A673 (cell line): Measurements from ENCODE around the gene PPP2R1A.

Experiments
- EZH2 ChIP-seq: fragments of 200-600 bp; sonication (generic); IDR thresholded peaks from 2 replicates; pipeline ENCODE4 v1.6.1; 2017; ENCODE audit warnings: borderline replicate concordance, low read depth, mild to moderate bottlenecking, mixed read lengths, antibody characterized with exemption, low read length; ENCODE audit not compliant: poor library complexity, severe bottlenecking
- TF ChIP-seq, protein P1 (sequence below): fragments of 300-800, 200-600 bp; sonication (generic); conservative IDR thresholded peaks from 2 replicates; pipeline ENCODE4 v1.5.1; 2017; ENCODE audit warnings: low read depth, mild to moderate bottlenecking, antibody characterized with exemption, low read length, moderate library complexity, mixed read lengths

DNA sequence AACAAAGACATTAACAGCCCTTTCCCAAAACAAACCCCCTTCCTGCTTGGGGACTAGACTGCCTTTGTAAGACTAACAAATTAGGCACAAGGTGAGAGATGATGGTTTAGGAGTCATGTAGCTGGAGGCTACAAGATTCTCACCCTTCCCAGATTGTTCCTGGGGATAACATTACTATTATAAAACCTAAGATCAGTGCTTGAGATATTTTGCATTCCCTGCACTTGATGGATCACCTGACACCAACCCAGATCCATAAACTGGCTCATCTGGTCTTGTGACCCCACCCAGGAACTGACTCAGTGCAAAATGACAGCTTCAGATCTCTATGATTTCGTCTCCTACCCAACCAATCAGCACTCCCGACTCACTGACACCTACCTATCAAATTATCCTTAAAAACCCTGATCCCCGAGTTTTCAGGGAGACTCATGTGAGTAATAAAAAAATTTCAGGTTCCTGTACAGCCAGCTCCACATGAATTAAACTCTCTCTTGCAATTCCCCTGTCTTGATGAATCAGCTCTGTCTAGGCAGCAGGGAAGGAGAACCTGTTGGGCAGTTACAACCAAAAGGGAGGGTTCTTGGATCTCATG is 47.8 kb upstream of the PPP2R1A start:
- TF ChIP-seq, protein P1, sequence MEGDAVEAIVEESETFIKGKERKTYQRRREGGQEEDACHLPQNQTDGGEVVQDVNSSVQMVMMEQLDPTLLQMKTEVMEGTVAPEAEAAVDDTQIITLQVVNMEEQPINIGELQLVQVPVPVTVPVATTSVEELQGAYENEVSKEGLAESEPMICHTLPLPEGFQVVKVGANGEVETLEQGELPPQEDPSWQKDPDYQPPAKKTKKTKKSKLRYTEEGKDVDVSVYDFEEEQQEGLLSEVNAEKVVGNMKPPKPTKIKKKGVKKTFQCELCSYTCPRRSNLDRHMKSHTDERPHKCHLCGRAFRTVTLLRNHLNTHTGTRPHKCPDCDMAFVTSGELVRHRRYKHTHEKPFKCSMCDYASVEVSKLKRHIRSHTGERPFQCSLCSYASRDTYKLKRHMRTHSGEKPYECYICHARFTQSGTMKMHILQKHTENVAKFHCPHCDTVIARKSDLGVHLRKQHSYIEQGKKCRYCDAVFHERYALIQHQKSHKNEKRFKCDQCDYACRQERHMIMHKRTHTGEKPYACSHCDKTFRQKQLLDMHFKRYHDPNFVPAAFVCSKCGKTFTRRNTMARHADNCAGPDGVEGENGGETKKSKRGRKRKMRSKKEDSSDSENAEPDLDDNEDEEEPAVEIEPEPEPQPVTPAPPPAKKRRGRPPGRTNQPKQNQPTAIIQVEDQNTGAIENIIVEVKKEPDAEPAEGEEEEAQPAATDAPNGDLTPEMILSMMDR, result no peak
- no peak for TF ChIP-seq EZH2
